SK-MEL-5 (cell line): ENCODE data around the gene ZDHHC12. TPM values are rescaled to one million over a fixed set of nuclear protein-coding genes. Genes with fewer than 3 reads are reported as not detected.

Source experiments
- DNase-seq: peaks from one replicate; pipeline ENCODE4 v3.0.0-alpha.2; 2016; ENCODE audit warnings: low read depth, low spot score
- in situ Hi-C: cut with HindIII; loops from 2 replicates; pipeline ENCODE4 v1.10.0; 2016; ENCODE audit warnings: low sequenced_read_pairs, high pct_unique_total_duplicates, low pct_unique_long_range_greater_than_20kb
- total RNA-seq: library from RNA; depleted of rRNA; stranded (reverse); fragments of >200 nt; shearing (Covaris generic); gene quantifications from 2 replicates; pipeline ENCODE4 v1.2.3, GENCODE V29; 2014

The ZDHHC12 gene
- total RNA-seq, 1 experiment from 2014 or later: 65.2 TPM

DNA sequence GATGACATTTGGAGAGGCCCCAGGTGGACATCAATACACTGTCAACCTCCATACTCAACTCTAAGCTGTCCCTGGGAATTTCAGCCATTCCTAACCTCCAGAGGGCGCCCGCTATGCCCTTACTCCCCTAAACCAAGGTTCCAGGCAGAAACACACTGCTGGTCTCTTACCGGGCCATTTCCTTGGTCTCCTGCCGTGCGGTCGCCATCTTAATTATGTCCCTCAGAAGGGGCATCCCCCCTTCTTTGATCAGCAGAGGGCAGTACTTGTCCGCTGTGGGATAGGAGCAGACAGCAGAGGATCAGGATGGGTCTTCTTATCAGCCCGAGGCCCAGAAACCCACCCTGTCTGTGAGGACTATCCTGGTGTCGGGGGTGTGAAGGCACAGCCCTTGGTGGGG, 9.3 kb upstream of the ZDHHC12 start:
- in situ Hi-C loops: no loop called here
- peak; percentile 96 for DNase-seq

DNA sequence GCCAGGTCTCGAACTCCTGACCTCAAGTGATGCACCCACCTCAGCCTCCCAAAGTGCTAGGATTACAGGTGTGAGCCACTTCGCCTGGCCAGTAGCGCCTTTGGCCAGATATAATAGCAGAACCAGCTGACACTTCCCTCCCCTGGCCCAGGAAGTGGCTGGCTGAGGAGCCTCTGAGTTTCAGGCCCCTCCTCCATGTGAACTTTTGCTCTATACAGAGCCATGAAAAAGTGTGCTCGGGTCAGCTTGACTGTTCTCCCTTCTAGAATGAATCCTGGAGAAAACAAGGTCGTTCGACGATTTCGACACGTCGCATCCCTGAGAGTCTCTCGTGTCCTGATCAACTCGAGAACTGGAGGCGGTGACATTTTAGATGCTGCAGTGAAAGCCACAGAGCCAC, 8.6 kb upstream of the ZDHHC12 start:
- no peak for DNase-seq
- in situ Hi-C loops: no loop called here

DNA sequence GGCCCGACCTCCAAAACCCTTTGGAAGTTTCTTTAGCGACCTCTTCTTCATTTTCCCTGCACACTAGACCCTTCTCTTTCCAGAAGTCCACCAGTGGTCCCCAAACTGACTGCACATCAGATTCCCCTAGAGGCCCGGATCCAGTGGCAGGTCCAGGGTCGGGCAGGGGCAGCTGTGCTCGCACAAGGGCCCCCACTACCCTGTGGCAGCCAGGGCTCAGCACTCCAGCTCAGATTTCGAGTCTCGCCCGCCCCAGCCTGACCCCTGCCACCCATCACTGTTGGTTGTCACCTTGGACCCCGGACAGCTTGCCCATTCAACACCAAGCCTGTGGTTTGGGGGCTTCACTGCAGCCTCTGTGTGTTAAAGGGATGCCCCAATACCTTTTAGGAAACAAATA, 7.8 kb upstream of the ZDHHC12 start:
- DNase-seq: no peak

DNA sequence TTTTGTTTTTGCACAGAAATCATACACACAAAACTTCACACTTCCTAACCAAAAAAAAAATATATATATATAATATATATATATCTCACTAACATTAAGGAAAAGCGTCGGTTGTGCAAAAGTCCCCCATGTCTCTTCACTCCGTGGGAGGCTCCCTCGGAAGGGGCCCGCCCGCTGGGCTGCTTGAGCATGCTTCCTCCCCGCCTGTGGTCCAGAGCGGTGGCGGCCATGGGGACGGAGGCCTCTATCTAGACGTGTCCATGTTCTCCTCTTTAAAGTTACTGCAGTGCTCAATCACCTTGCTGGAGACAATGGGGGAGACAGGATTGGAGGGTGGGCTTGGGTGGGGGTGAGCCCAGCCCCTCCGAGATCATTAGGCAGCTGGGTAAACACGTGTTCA, 7.2 kb upstream of the ZDHHC12 start:
- in situ Hi-C loops: no loop called here
- DNase-seq: no peak

More for the DNA sequence above, 7.8 kb upstream of the ZDHHC12 start:
- in situ Hi-C loops: no loop called here

DNA sequence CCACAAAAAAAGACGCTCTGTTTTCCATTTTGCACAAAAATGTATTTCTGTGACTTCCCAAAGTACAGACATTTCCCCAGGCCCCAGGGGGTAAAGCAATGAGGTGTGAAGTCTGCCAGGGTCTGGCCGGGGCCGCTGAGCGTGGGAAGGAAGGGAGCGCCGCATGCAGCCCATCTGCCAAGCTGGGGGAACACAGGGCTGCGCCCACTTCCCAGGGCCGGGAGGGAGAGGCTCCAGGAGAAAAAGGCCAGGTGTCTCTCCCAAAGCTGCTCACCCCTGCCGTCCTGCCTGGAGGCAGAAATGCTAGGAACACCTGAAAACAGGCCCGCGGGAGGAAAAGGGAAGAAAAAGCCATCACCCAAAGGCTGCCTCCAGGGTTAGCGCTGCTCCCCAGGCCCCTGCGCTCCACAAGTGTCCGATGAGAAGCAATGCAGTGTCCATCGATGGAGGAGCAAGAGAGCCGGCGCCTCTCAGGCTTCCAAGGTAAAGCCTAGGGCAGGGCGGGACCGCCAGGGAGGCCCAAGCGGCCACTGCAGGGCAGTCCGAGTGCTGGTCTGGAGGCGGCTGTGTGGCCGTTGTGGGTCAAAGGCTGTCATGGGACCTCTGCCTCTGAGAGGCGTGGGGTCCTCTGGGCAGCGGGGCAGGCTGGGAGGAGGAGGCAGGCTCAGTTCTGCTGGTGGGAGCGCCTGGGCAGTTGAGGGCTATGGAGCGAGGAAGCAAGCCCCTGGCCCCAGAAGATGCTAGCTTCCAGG, 6.0 kb upstream of the ZDHHC12 start:
- in situ Hi-C loops: no loop called here
- DNase-seq: no peak

DNA sequence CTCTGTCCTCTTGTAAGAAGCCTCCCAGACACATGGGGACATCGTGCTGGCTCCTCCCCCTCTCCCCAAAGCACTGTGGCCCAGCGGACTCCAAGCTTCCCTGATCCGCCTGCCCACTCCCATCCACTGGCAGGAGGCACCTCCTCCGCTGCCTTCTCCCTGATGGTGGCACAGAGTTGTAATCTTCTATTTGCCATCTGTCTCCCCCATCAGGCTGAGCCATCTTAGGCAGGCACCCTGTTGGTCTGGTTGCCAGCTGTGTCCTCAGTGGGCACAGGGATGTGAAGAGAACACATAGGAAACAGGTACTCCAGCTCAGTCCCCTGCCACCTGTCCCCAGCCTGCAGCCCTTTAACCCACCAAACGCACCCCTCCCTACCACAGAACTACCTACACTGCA, 5.4 kb upstream of the ZDHHC12 start:
- in situ Hi-C loops: no loop called here
- DNase-seq: no peak

DNA sequence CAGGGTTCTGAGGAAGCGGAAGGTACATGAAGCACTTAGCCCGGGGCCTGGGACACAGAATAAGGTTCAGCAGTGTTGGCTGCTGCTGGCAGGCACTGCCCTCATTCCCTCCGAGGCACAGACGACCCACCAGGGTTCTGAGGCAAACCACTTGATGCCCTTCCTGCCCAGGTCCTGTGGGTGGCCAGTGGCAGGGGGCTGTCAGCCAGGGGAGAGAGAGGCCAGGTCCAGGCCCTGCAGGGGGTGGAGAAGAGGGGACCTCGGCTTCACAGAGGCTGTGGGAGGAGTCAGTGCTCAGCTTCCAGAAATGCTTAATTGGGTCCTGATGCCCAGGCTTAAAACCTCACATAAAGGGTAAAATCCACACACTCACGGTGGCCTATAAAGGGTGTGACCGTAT, 4.4 kb upstream of the ZDHHC12 start:
- no peak for DNase-seq
- in situ Hi-C loops: no loop called here

DNA sequence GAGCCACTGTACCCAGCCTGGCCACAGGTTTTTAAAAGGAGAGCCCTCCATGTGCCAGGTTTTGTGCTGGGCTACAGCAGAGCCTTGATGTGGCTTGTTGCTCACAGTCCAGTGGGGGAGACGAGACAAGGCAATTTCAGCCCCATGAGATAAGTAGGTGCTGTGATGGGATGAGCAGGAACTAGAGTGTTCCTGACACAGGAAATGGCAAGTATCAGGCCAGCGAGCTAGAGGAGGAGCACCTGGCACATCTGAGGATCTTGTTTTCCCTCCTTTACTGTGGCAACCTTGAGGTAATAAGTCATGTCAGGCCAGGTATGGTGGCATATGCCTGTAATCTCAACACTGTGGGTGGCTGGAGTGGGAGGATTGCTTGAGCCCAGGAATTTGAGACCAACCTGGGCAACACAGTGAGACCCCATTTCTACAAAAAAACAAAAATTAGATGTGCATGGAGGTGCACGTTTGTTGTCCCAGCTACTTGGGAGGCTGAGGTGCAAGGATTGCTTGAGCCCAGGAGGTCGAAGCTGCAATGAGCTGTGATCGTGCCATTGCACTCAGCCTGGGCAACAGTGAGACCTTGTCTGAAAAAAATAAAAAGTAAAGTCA, 3.8 kb upstream of the ZDHHC12 start:
- in situ Hi-C loops: no loop called here
- no peak for DNase-seq

DNA sequence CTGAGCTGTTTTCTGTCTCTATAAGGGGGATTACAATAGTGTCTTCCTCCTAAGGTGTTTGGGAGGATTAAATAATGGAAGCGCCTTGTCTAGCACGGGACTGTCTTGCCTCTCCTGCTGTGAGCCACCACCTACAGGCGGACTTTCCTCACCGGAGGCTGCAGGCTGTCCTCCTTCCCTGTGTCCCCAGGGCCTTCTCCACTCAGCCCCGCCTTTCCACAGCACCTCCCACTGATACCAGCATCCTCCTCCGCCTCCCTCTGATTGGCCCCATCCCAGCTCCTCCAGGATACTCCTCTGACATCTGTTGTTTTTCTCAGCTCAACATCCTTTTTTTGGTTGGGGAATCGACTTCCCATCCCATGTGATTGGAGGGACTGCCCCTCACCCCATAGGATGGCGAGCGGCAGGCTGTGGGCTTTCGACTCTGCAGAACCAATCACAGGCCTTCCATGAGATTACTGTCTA, 851 bp upstream of the ZDHHC12 start:
- in situ Hi-C loops: no loop called here
- DNase-seq: peak; percentile 79

DNA sequence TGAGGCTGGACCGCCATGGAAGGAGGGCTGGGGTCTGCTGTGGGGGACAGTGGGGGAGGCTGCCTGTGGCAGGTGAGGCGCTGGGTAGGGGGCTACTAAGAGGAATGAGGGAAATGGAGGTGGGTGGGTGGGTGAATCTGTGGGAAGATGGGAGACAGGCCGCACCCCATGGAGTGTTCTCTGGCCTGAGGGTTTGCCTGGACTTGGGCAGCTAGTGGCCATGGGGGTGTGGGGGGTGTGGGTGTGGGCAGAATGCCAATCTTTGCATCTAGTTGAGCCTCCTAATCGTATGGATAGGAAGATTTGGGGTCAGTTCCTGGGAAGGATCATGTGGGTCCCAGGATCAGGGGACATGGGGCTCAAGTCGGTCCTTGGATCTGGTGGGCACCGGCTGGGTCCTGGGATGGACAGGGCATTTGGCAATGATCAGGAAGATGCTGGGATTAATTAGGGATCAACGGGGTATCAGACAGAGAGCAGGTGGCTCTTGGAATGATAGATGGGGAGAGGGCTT, 518 bp downstream of the ZDHHC12 start:
- in situ Hi-C loops: no loop called here
- no peak for DNase-seq

DNA sequence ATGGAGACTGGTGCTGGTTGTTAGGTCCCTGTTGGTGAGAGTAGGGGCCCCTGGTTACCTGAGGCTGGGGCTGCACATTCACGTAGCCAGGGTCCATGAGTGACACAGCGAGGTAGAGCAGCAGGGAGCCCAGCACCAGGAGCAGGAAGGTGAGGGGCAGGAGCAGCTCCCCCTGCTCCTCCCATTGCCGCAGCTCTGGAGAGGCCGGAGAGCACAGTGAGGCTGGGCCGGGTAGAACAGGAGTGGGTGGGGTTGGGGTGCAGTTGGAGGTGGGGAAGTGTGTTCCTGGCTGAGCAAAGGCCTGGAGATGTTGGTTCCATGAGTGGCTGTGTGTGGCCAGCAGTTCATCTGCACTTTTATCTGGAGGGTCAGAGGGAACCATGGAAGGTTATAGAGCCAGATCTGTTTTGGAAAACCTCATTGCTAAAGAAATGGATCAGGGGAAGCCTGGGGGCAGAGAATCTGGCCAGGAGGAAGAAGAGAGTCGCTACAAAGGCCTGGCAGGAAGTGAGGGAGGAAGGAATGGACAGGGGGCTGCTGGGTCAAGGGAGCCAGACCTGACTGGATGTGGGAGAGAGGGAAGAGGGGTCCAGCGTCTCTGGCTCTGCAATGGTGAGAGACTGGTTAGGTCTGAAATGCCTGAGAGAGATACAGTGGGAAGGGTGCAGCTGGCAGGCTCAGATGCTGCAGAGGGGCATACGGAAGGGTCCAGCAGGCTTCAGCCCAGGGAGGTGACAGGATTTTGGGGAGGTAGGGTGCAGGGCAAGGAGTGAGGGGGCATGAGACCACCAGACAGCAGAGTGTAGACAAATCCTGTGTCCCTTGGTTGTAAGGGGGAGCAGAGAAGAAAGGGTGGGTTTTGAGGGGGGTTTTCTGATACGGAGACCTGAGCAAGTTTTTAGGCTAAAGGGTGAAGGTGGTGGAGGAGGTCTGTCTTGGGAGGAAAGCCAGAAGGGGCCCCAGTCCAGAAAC, 1.3 kb downstream of the ZDHHC12 start:
- DNase-seq: no peak
- in situ Hi-C loops: no loop called here

DNA sequence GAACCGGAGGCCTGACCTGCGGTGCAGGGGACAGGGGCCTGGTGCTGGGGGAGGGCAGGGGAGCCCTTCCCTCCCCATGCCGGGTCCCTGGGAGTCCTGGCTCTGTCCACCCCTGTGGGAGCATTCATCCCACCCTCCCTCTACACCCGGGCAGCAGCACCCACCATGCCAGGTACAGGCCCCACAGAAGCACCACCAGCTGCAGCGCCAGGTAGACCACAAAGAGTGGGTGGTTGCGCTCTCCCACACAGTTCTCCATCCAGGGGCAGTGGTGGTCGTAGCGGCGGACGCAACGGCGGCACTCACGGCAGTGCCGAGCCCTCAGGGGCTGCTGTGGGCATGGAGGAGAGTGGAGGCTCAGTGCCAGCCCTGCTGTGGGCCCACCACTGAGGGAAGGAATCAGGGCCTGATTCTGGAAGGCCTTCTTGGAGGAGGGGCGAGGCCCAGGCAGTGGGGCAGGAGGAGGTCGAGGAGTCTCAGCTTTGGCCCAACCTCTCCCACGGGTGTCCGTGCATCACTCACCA, 2.4 kb downstream of the ZDHHC12 start:
- in situ Hi-C loops: no loop called here
- DNase-seq: no peak

DNA sequence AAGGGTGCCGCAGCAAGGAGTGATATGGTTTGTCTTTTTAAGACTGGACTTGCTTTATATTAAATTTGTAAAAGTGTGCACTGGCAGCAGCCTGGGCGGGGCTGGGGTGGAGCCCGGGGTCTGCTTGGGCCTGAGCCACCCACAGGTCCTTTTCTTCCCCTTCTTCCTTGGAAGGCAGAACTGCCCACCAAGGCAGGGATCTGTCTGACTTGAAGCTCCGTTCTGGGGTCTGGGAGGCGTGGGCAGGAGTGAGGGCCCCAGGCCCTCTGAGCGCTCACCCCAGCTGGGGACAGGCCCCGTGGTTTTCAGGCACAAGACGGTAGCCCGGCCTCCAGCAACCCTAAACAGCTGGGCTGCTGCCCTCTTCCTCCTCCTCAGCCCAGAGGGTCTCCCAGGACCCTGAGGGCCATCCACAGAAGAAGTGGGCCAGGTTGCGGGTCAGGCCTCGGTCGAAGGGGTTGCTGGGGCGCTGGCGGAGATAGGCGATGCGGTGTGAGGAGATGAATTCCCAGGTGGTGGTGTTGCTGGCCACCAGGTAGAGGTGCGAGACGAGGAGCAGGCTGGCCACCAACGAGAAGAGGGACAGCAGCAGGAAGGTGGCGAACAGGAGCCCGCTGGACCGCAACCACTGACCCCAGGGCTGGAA, 3.0 kb downstream of the ZDHHC12 start:
- in situ Hi-C loops: no loop called here

DNA sequence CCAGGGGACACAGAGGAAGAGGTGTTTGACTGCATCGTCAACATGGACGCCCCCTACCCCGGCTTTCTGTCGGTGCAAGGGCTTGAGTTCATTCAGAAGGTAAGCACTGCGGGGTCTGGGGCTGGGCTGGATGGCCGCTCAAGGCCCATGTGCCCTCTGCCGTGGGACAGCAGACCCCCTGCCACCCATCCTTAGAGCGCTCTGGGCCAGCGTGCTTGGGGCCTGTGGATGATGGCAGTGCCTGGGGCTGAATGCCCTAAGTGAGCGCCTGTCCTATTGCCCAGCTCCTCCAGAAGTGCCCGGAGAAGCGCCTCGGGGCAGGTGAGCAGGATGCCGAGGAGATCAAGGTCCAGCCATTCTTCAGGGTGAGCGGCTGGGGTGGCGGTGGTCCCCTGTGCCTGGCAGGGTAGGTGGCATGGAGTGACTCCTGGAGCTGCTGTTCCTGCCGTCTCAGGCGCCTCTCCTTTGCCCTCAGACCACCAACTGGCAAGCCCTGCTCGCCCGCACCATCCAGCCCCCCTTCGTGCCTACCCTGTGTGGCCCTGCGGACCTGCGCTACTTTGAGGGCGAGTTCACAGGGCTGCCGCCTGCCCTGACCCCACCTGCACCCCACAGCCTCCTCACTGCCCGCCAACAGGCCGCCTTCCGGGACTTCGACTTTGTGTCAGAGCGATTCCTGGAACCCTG, 3.9 kb downstream of the ZDHHC12 start:
- no peak for DNase-seq
- in situ Hi-C loops: no loop called here

More for the DNA sequence above, 3.0 kb downstream of the ZDHHC12 start:
- no peak for DNase-seq

DNA sequence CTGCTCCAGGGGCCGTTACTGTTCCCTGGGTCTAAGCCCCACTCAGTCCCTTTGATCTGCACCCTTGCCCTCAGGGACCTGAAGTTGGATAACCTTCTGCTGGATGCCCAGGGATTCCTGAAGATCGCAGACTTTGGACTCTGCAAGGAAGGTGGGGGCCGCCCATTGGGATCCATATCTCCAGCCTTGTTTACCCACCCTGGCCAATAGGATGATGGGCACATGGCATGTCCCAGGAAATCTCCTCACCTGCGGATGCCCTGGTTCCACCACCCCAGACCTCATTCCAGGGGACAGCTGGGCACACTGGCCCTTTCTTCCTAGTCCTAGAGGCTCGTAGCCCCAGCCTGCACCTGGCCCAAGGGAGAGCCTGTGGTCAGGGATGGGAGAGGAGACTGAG, 5.5 kb downstream of the ZDHHC12 start:
- in situ Hi-C loops: no loop called here
- DNase-seq: no peak

DNA sequence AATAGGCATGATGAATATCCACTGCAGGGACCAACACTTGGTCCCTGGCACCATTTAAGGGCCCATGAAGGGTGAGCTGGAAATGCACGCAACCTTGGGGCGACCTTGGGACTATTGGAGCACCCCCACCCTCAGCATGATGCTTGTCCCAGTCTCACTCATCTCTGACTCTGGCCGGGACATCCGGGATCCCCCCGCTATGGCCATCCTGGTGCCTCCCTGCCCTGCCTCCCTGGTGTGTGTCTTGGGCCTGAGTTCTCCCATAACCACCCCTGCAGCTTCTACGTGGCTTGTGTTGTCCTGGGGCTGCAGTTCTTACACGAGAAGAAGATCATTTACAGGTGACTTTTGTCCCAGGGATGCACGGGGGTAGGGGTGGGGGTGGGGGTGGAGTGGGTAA, 5.9 kb downstream of the ZDHHC12 start:
- in situ Hi-C loops: no loop called here
- no peak for DNase-seq
